HG02852 (cell line): ENCODE results near the gene DDX24.

Source experiments
- ATAC-seq: cut with Tn5 transposase; IDR thresholded peaks from one replicate; pipeline ENCODE4 v1.9.1; 2021; ENCODE audit warnings: mild to moderate bottlenecking, moderate library complexity; ENCODE audit not compliant: unreplicated experiment

DDX24 gene

DNA sequence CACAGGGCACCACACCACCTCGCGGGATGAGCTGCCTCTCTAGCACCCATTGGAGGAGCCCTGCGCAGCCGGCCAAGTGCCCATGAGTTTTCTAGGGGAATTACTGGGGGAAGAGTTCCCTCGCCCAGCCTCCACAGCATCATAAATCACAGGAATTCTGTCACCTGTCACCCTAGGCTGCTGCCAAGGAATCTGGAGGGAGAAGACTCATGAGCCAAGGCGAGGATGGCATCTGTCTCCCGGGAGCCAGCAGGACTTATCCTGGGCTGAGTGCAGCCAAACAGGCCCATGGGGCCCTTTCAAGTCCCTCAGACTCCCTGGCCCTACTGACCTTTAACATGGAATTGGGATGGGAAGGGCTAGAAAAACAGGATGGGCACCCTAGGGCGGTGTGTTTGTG is 62.7 kb downstream of the DDX24 start:
- no peak for ATAC-seq

DNA sequence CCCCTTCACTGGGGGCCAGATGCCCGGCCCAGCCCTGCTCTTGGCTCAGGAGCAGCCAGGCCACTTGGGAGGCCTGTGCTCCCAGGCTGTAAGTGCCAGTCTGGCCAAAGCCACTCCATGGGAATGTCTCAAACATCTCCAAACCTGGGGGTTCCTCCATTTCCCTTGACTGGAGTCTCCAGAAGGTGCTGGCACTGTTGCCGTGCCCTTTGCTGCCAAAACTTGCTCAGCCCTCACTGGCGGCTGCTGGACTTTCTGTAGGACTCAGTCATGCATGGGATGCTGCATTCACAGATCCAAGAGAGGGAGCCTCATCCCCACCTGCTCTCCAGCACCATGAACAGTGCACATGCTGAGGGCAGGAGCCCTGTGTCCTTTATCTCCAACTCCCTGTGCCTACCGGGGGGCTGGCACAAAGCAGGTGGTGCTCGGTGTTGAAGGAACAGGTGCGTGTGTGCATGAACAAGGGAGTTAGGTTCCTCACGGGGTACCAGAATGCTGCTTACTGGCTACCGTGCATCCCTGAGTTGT is 64.5 kb downstream of the DDX24 start:
- no peak for ATAC-seq

DNA sequence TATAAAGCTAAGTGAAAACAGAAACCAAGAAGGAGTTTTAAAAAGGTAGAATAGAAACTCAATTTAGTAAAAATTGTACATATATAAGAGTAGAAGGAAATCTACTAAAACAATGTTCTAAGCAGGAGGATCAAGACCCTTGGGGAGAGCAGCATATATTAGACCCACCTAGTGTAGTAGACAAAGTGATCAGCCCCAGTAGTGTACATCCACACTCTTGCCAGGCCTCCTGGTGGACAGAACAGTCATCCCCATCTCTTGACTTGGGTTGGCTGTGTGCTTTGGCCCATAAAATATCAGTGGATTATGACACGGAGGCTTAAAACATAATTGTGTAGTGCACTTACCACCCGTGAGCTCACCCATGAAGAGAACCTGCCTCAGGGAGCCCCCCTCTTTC is 65.8 kb downstream of the DDX24 start:
- ATAC-seq = no peak

GRCh38 chr14:94014382-94014781 is 66.6 kb downstream of the DDX24 start:
- no peak for ATAC-seq

DNA sequence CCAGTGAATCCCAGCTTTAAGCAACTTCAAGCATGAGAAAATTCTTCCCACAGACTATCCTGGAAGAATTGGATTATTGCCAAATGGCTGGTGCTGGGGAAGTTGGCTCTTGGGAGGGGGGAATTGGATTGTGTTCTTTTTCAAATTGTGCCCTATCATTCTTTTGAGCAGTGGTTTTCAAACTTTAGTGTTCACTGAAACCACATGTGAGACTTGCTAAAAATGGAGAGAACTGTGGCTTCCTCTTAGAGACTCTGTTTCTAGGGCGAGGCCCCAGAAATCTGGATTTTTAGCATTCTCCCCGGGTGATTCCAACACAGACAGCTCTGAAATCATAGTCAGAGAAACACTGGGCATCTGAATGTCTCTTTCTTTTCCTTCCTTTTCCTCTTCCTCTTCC is 69.2 kb downstream of the DDX24 start:
- ATAC-seq = no peak

DNA sequence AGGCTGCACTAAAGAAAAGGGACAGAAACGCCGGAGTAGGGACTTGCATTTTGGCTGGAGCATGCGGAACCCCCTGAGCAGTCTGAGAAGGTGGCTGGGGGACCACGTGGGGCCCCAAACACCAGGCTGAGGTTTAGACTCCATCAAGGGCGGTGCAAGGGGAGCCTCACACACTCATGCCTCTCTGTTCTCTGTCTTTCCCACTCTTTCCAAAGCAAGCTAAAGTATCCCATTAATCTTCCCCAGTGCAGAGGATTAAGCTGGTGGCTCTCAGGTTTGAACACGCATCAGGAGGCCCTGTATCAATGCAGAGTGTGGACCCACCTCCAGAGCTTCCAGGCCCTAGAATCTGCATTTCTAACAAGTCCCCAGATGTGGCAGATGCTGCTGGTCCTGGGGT is 70.4 kb downstream of the DDX24 start:
- no peak for ATAC-seq

GRCh38 chr14:94009767-94010166 is 71.2 kb downstream of the DDX24 start:
- peak; percentile 66 for ATAC-seq

DNA sequence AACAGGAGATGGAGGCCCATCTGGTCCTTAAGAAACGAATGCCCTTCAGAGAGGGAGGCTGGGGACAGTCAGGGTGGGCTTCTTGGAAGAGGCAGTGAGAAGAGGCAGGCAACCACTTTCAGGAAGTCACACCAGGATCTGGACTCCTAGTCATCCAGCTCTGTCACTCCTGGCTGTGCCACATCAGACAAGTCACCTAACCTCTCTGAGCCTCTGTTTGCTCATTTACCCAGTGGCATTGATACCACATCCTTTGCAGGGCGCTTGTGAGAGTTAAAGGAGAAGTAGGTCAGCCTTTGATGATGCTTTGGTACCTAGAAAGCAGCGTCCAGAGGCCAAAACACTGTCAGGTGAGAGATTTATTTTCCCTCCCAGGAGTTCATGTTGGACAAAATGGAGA is 72.8 kb downstream of the DDX24 start:
- no peak for ATAC-seq

- no peak for ATAC-seq
Measured at GRCh38 chr14:94005324-94006073, 75.5 kb downstream of the DDX24 start.

DNA sequence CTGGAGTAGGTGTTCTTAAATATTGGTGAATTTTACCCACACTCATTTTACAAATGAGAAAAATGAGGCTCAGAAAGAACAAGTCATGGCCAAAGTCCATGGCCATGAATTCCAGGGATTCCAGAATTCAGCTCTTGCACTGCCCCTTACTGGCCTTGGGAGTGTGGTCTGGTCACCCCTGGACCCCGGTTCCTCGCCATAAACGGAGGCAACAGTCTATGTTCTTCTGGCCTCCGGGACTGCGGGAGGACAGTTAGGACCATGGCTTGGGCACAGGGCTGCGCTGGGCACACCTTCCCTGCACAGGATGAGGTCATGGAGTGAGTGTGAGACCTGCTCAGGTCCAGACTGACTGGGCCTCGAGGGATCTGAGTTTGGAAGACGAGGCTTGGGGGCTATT is 77.0 kb downstream of the DDX24 start:
- no peak for ATAC-seq

- no peak for ATAC-seq
Measured at GRCh38 chr14:94003397-94003796, 77.6 kb downstream of the DDX24 start.

DNA sequence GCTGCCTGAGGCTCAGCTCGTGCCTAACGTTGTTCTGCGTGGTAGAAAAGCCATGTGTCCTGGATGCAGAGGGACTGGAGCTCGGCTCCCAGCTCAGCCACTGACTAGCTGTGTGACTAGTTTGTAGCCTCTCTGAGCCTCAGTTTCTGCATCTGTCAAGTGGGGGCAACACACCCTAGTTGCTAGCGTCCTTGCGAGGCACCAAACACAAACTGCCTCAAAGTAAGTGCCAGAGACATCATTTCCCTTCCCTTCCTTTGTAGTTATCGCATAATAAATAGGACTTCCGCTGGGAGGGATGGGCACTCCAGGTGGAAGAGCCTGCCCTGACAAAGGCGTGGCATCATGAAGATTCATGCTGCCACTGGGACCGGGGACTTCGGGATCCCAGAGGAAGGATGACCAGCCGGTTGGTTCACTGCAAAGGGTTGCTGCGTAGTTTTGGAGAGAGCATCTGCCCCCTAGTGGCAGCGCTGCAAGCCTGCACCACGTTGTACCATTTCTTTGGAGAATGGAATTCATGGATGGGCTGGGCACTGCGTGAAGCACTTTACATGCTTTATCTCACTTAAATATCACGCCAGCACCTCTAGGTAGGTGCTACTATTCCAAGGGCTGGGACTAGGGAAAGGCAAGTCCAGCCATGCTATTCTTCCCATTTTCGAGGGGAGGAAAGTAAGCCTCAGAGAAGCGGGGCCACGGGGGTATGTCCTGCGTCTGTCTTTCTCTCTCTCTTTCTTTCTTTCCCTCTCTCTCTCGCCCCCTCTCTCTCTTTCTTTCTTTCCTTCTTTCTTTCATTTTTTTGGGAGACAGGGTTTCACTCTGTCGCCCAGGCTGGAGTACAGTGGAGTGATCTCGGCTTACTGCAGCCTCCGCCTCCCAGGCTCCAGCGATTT is 79.3 kb downstream of the DDX24 start:
- no peak for ATAC-seq

DNA sequence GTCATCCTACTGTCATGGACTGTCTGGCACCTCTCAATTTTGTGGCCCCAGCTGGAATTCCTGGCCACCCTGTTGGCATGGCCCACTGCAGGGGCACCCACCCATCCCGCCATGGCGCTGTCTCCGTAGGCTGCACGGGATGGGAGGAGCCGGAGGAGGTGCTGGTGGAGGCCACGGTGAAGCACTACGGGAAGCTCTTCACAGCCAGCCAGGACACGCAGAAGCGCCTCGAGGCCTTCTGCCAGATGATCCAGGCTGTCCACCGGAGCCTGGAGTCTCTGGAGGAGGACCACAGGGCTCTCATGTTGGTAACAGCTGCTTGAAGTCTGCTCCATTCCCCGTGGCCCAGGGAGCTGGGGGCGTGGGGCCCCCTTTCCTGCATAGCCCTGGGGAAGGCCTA is 80.0 kb downstream of the DDX24 start:
- ATAC-seq = no peak

DNA sequence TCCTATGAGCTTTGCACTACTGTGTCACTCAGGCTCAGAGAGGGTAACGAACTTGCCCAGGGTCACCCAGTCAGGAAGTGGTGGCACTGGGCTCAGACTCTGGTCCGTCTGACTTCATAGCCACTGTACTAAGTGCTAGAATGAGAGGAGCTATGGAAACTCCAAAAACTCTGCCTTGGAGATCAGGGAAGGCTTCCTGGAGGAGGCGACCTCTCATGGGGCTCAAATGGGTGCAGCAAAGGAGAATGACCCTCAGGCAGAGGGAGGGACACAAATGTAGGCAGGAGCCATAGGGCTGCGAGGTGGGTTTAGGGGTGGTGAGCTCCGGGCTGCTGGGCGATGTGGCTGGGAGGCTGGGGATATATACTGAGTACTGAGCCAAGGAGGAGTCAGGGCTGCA is 80.7 kb downstream of the DDX24 start:
- no peak for ATAC-seq

- no peak for ATAC-seq
Measured at GRCh38 chr14:93999573-93999972, 81.4 kb downstream of the DDX24 start.

GRCh38 chr14:93998871-93999403 is 82.1 kb downstream of the DDX24 start:
- ATAC-seq = no peak
